SK-N-SH treated with all-trans-retinoic acid at 6 μM for 48 hours (cell line): ENCODE results near the gene ARRDC3.

ENCODE experiments used
- CREB5 ChIP-seq: fragments of 250-450 bp; sonication (Bioruptor Pico); IDR thresholded peaks from 2 replicates; pipeline ENCODE4 v1.5.1; 2020; ENCODE audit warnings: low read depth, mild to moderate bottlenecking, moderate library complexity
- PATZ1 ChIP-seq: fragments of 250-450 bp; sonication (Bioruptor Pico); IDR thresholded peaks from 2 replicates; pipeline ENCODE4 v1.8.0; 2020; ENCODE audit warnings: mild to moderate bottlenecking, moderate library complexity, borderline replicate concordance
- SNAI2 ChIP-seq: fragments of 250-450 bp; sonication (Bioruptor Pico); IDR thresholded peaks from 2 replicates; pipeline ENCODE4 v1.5.0; 2020; ENCODE audit warnings: mild to moderate bottlenecking, moderate library complexity
- TSHZ2 ChIP-seq: fragments of 250-450 bp; sonication (Bioruptor Pico); IDR thresholded peaks from 2 replicates; pipeline ENCODE4 v1.5.0; 2020; ENCODE audit warnings: mild to moderate bottlenecking, moderate library complexity
- ZFP3 ChIP-seq: fragments of 250-450 bp; sonication (Bioruptor Pico); IDR thresholded peaks from 2 replicates; pipeline ENCODE4 v1.5.0; 2020; ENCODE audit warnings: mild to moderate bottlenecking, moderate library complexity

GRCh38 chr5:91374893-91375520 lies 8.1 kb downstream of the ARRDC3 start:
- TF ChIP-seq ZFP3 (CRISPR knock-in tag), result no peak
- TF ChIP-seq SNAI2, result no peak
- TF ChIP-seq CREB5, result no peak
- TF ChIP-seq TSHZ2 (CRISPR knock-in tag), result no peak
- TF ChIP-seq PATZ1 (CRISPR knock-in tag), result no peak
